SU-DHL-6 (cell line): ENCODE measurements around the gene HTT.

ENCODE experiments used
- CTCF ChIP-seq: fragments of 200-600 bp; sonication (generic); IDR thresholded peaks from one replicate; pipeline ENCODE4 v1.5.1; 2017; ENCODE audit warnings: antibody characterized with exemption, mild to moderate bottlenecking, low read length, moderate library complexity; ENCODE audit not compliant: insufficient read depth, poor library complexity, severe bottlenecking
- EZH2phosphoT487 ChIP-seq: fragments of 200-600 bp; sonication (generic), shearing (Covaris generic); conservative IDR thresholded peaks from 2 replicates; pipeline ENCODE4 v1.6.1; 2018; ENCODE audit warnings: mild to moderate bottlenecking, antibody characterized with exemption, low read length, moderate library complexity, mixed read lengths

DNA sequence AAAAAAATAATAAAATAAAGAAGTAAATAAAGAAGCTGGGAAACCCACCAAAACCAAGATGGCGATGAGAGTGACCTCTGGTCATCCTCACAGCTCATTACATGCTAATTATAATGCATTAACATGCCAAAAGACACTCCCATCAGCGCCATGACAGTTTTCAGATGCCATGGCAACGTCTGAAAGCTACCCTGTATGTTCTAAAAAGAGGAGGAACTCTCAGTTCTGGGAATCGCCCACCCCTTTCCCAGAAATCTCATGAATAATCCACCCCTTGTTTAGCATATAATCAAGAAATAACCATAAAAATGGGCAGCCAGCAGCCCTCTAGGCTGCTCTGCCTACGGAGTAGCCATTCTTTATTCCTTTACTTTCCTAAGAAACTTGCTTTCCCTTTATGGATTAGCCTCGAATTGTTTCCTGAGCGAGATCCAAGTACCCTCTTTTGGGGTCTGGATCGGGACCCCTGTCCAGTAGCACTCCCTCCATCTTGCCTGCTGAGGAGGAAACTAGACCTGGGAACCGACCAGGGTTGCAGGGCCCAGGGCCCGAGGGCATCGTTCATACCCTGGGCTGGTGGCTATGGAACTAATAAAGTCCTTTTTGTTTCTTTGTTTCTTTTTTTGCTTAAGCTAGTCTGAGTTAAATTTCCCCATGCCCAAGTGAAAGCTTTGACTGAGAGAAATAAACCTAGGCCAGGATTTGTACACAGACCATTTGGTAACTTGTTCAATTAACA, 31.0 kb upstream of the HTT start:
- TF ChIP-seq CTCF (no peak), EZH2phosphoT487 (no peak)
